ENCODE measurements around the gene UCK2. TPM values are rescaled to one million over a fixed set of nuclear protein-coding genes. Genes with fewer than 3 reads are reported as not detected.

Gene UCK2
- total RNA-seq, 1 donor from 2014 or later: 111 TPM

DNA sequence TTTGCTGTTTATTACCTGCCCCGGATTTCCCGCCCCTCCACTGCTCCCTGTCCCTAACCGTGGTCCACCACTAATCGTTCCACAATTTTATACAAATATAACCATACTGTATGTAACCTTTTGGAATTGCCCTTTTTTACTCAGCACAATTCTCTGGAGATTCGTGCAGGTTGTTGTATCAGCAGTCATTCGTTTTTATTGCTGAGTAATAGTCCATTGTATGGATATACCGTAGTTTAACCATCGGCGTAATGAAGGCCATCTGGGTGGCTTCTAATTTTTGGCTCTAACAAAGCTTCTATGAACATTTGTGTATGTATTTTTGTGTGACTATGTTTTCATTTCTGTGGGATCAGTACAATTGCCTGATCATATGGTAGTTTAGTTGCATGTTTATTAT, 50.0 kb downstream of the UCK2 start:
- H3K4me3 ChIP-seq (ENCODE audit: insufficient read depth, low read depth, low read length): no peak overlapping the region
- peaks cover 4% of the 10 kb centered on the region for H3K9me3 Mint-ChIP-seq (ENCODE audit: unreplicated experiment)
- no peak for DNase-seq (ENCODE audit: low read depth)

DNA sequence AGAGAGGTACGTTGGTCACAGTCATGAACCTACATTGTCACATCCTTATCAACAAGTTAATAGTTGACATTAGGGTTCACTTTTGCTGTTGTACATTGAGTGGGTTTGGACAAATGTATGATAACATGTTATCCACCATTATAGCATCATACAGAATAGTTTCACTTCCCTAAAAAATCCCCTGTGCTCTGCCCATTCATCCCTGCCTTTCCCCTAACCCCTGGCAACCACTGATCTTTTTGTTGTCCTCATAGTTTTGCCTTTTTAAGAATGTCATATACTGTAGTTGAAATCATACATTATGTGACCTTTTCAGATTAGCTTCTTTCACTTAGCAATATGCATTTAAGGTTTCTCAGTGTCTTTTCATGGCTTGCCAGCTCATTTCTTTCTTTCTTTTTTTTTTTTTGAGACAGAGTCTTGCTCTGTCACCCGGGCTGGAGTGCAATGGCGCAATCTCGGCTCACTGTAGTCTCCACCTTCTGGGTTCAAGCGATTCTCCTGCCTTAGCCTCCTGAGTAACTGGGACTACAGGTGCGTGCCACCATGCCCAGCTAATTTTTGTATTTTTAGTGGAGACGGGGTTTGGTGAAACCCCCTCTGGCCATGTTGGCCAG, 50.6 kb downstream of the UCK2 start:
- no peaks in the 10 kb centered on the region for H3K36me3 ChIP-seq (ENCODE audit: insufficient read depth, low read length)
- H3K27me3 ChIP-seq (ENCODE audit: insufficient read depth, low read length): no peaks in the 10 kb centered on the region
- H3K27me3 Mint-ChIP-seq (ENCODE audit: low read depth, unreplicated experiment): no peaks in the 10 kb centered on the region
- H4K20me1 ChIP-seq (ENCODE audit: insufficient read depth, low read length): peaks cover 56% of the 10 kb centered on the region
- peaks cover 4% of the 10 kb centered on the region for H3K9me3 Mint-ChIP-seq (ENCODE audit: unreplicated experiment)
- H3K4me2 ChIP-seq (ENCODE audit: low read length): no peak overlapping the region
- FAIRE-seq (no peak), DNase-seq (ENCODE audit: low read depth) (no peak)
- H3K4me1 Mint-ChIP-seq (ENCODE audit: low read depth, unreplicated experiment): peaks cover 8% of the 10 kb centered on the region
- no peak for TF ChIP-seq CTCF (IDR thresholded peaks at IDR 0.05; ENCODE audit: insufficient read depth, low read depth, low read length)
- no peak for TF ChIP-seq EZH2 (IDR thresholded peaks at IDR 0.05; ENCODE audit: insufficient read depth, low read length)
- peaks cover 7% of the 10 kb centered on the region for H3K9me3 ChIP-seq (ENCODE audit: insufficient read depth, low read depth, low read length)
- no peak overlapping the region for H3K27ac ChIP-seq (ENCODE audit: low read depth, low read length)
- no peak overlapping the region for H3K27ac Mint-ChIP-seq (ENCODE audit: unreplicated experiment)
- H3K4me3 ChIP-seq (ENCODE audit: insufficient read depth, low read depth, low read length): no peak overlapping the region
- peaks cover 18% of the 10 kb centered on the region for H3K36me3 Mint-ChIP-seq (ENCODE audit: low read depth, unreplicated experiment)
- H3K9ac ChIP-seq (ENCODE audit: low read length): no peak overlapping the region
- peaks cover 96% of the 10 kb centered on the region for H3K79me2 ChIP-seq (ENCODE audit: insufficient read depth, low read length)
- H3K4me1 ChIP-seq (ENCODE audit: insufficient read depth, low read length): no peaks in the 10 kb centered on the region
- no peak overlapping the region for H3K4me3 Mint-ChIP-seq (ENCODE audit: unreplicated experiment)
- H2AFZ ChIP-seq (ENCODE audit: low read depth, low read length): no peak overlapping the region

More for the DNA sequence above, 50.0 kb downstream of the UCK2 start:
- no peaks in the 10 kb centered on the region for H3K27me3 Mint-ChIP-seq (ENCODE audit: low read depth, unreplicated experiment)
- no peak overlapping the region for H3K4me2 ChIP-seq (ENCODE audit: low read length)
- H3K36me3 Mint-ChIP-seq (ENCODE audit: low read depth, unreplicated experiment): peaks cover 16% of the 10 kb centered on the region
- H3K9me3 ChIP-seq (ENCODE audit: insufficient read depth, low read depth, low read length): peaks cover 7% of the 10 kb centered on the region
- no peak overlapping the region for H2AFZ ChIP-seq (ENCODE audit: low read depth, low read length)
- no peak overlapping the region for H3K27ac ChIP-seq (ENCODE audit: low read depth, low read length)
- no peak for FAIRE-seq
- no peak overlapping the region for H3K4me3 Mint-ChIP-seq (ENCODE audit: unreplicated experiment)
- no peak overlapping the region for H3K9ac ChIP-seq (ENCODE audit: low read length)
- no peak for TF ChIP-seq CTCF (IDR thresholded peaks at IDR 0.05; ENCODE audit: insufficient read depth, low read depth, low read length)
- TF ChIP-seq EZH2 (IDR thresholded peaks at IDR 0.05; ENCODE audit: insufficient read depth, low read length): no peak
- H3K27me3 ChIP-seq (ENCODE audit: insufficient read depth, low read length): no peaks in the 10 kb centered on the region
- H3K27ac Mint-ChIP-seq (ENCODE audit: unreplicated experiment): no peak overlapping the region
- H3K4me1 Mint-ChIP-seq (ENCODE audit: low read depth, unreplicated experiment): peaks cover 7% of the 10 kb centered on the region
- H3K4me1 ChIP-seq (ENCODE audit: insufficient read depth, low read length): no peaks in the 10 kb centered on the region
- H3K36me3 ChIP-seq (ENCODE audit: insufficient read depth, low read length): no peaks in the 10 kb centered on the region
- H3K79me2 ChIP-seq (ENCODE audit: insufficient read depth, low read length): peaks cover 99% of the 10 kb centered on the region
- H4K20me1 ChIP-seq (ENCODE audit: insufficient read depth, low read length): peaks cover 54% of the 10 kb centered on the region

GRCh38 chr1:165879946-165880345, 52.5 kb downstream of the UCK2 start:
- no peak overlapping the region for H2AFZ ChIP-seq (ENCODE audit: low read depth, low read length)
- TF ChIP-seq EZH2 (IDR thresholded peaks at IDR 0.05; ENCODE audit: insufficient read depth, low read length) (no peak), CTCF (IDR thresholded peaks at IDR 0.05; ENCODE audit: insufficient read depth, low read depth, low read length) (no peak)
- H3K4me3 Mint-ChIP-seq (ENCODE audit: unreplicated experiment): no peak overlapping the region
- no peak overlapping the region for H3K4me3 ChIP-seq (ENCODE audit: insufficient read depth, low read depth, low read length)
- no peaks in the 10 kb centered on the region for H3K36me3 ChIP-seq (ENCODE audit: insufficient read depth, low read length)
- H3K4me1 ChIP-seq (ENCODE audit: insufficient read depth, low read length): no peaks in the 10 kb centered on the region
- H3K4me2 ChIP-seq (ENCODE audit: low read length): no peak overlapping the region
- no peaks in the 10 kb centered on the region for H3K27me3 Mint-ChIP-seq (ENCODE audit: low read depth, unreplicated experiment)
- no peak overlapping the region for H3K27ac Mint-ChIP-seq (ENCODE audit: unreplicated experiment)
- peaks cover 4% of the 10 kb centered on the region for H3K9me3 Mint-ChIP-seq (ENCODE audit: unreplicated experiment)
- H3K4me1 Mint-ChIP-seq (ENCODE audit: low read depth, unreplicated experiment): peaks cover 26% of the 10 kb centered on the region
- H4K20me1 ChIP-seq (ENCODE audit: insufficient read depth, low read length): peaks cover 60% of the 10 kb centered on the region
- H3K9me3 ChIP-seq (ENCODE audit: insufficient read depth, low read depth, low read length): no peaks in the 10 kb centered on the region
- FAIRE-seq (no peak), DNase-seq (ENCODE audit: low read depth) (no peak)
- H3K36me3 Mint-ChIP-seq (ENCODE audit: low read depth, unreplicated experiment): peaks cover 18% of the 10 kb centered on the region
- no peak overlapping the region for H3K27ac ChIP-seq (ENCODE audit: low read depth, low read length)
- H3K79me2 ChIP-seq (ENCODE audit: insufficient read depth, low read length): peaks cover 96% of the 10 kb centered on the region
- no peaks in the 10 kb centered on the region for H3K27me3 ChIP-seq (ENCODE audit: insufficient read depth, low read length)
- no peak overlapping the region for H3K9ac ChIP-seq (ENCODE audit: low read length)
